Activated T-cell treated with anti-CD3 and anti-CD28 coated beads, Interleukin-2, amount 50 U/mL, for 72 hours (primary cell): ENCODE data around the gene GPR101. TPM values are rescaled to one million over a fixed set of nuclear protein-coding genes. Genes with fewer than 3 reads are reported as not detected.

Source experiments
- total RNA-seq, 2 donors: library from RNA; stranded (reverse); gene quantifications; one replicate each; pipeline ENCODE4 v1.2.3, GENCODE V29; 2022

The GPR101 gene
- total RNA-seq, 2 donors from 2014 or later, result 0.25 TPM; not detected in 1

Other genes starting within 250 kb of the GPR101 start
- 100 to 1,000 TPM; 296 to 315 TPM for gene RBMX, start 153.3 kb downstream of the GPR101 start, total RNA-seq